HG03469 (cell line): ENCODE results near the gene SLC35F6.
"Not testable (repeated sequence)": the region's sequence is repeated elsewhere in the genome, so short reads cannot be mapped to it uniquely, and the experiment has no call there.

Experiments used
- ATAC-seq: cut with Tn5 transposase; IDR thresholded peaks from one replicate; pipeline ENCODE4 v1.9.1; 2021; ENCODE audit warnings: mild to moderate bottlenecking, moderate library complexity, moderate number of reproducible peaks; ENCODE audit not compliant: unreplicated experiment

SLC35F6 gene

DNA sequence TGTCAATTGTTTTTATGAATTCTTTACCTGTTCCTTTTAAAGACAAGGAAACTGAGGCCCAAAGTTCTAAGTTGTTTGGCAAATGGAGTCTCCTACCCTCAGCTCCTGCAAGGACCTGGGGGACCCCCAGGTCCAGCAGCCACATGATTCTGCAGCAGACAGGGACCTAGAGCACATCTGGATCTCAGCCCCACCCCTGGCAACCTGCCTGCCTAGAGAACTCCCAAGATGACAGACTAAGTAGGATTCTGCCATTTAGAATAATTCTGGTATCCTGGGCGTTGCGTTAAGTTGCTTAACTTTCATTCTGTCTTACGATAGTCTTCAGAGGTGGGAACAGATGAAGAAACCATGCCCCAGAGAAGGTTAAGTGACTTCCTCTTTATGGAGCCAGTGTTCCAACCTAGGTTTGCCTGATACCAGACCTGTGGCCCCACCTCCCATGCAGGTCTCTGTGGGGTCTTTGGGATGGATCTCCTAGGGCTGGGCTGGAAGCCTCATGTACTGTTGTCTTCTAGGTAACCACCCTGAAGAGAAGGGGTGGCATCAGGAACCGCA is 16.2 kb downstream of the SLC35F6 start:
- no peak for ATAC-seq

DNA sequence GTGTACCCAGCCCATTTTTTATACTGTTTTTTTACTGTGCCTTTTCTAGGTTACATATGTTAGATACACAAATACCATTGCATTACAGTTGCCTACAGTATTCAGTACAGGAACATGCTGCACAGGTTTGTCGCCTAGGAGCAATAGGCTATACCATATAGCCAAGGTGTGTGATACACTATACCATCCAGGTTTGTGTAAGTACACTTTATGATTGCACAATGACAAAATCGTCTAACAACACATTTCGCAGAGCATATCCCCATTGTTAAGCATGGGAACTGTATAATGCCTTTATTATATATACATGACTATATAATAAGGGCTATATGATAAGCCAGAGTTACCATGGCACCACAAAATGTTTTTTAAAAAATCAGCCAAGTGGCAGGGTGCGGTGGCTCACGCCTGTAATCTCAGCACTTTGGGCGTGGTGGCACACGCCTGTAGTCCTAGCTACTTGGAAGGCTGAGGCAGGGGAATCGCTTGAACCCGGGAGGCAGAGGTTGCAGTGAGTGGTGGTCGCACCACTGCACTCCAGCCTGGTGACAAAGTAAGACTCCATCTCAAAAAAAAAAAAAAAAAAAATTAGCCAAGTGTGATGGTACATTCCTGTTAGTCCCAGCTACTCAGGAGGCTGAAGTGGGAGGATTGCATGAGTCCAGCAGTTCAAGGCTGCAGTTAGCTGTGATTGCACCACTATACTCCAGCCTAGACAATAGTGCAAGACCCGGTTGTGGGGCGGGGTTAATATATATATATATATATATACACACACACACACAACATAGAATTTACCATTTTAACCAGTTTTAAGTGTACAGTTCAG is 19.0 kb downstream of the SLC35F6 start:
- ATAC-seq: no peak

DNA sequence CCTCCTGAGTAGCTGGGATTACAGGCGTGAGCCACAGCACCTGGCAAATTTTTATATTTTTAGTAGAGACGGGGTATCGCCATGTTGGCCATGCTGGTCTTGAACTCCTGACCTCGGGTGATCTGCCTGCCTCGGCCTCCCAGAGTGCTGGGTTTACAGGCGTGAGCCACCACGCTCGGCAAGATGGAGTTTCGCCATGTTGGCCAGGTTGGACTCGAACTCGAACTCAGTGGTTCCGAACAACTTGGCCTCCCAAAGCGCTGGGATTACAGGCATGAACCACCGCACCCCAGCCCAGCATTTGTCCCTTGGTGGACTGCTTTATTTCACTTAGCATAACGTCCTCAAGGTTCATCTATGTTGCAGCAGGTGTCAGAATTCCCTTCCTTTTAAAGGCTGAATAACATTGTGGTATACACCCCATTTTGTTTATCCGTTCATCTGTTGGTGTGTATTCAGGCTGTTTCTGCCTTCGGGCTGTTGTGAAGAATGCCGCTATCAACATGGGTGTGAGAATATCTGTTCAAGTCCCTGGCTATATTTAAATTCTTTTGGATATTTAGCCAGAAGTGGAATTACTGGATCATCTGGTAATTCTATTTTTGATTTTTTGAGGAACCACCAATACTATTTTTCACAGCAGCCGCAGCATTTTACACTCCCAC is 20.6 kb downstream of the SLC35F6 start:
- no peak for ATAC-seq

DNA sequence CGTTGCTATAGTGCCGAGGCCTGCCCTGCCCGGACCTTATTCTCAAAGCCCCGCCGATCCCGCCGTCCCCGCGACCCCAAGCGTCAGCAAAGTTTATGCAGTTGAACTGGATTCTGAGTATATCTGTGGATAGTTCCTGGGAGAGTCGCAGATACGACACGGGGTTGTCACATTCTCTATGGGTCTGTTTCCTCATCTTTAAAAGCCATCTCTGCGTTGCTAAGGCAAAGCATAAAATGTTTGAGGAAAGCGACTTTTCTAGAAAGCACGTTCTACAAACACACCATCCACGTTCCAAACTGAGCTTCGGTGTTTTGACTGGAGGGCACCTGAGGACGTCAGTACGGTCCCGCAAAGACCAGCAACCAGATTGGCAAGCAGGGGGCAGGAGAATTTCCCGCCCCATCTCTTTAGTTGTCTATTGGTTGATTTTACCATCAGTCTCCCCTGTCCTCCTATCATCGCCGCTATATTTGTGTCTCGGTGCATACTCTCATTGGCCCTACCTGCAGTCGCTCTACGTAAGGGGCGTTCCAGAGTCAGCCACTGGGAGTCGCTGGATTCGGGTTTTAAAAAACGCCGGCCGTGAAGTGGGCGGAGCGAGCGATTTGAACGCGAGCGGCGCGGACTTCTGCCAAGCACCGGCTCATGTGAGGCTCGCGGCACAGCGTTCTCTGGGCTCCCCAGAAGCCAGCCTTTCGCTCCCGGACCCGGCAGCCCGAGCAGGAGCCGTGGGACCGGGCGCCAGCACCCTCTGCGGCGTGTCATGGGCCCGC is 21.5 kb downstream of the SLC35F6 start, which contains the start of gene CENPA:
CENPA (plus strand) TSS at position 626 of the 776 bp plus-strand sequence; CDS start at position 767, 141 bp downstream.
- ATAC-seq: peak; percentile 95

DNA sequence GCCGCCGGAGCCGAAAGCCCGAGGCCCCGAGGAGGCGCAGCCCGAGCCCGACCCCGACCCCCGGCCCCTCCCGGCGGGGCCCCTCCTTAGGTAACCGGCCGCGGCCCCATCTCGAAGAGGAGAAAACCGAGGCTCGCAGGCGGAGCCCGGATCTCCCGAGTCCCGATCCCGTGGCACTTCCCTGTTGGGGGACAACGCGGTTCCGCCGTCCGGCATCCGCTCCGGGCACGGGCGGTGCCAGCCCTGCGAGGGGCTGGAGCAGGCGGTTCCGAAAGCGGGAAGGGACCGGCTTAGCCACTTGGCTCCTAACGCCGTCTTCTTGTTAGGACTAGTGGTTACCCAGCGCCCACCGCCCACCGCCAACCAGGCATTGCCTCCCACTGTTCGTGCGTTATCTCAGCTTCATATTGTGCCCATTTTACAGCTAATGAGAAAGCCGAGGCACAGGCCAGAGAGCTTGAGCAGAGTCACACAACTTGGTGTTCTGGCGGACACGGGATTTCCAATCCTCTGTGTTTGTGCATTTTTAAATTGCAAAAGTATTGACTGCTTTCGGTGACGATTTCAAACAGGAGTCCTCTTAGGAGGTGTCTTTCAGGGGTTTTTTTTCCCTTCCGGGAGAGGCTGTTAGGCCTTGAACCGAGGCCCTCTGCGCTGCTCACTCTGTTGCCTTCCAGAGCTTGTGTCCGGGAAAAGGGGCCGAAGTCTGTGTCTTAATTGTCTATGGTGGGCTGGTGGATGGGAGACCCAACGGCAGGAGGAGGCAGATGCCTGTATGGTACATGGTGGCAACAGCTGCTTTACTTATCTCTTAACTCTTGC is 22.3 kb downstream of the SLC35F6 start:
- ATAC-seq: no peak

DNA sequence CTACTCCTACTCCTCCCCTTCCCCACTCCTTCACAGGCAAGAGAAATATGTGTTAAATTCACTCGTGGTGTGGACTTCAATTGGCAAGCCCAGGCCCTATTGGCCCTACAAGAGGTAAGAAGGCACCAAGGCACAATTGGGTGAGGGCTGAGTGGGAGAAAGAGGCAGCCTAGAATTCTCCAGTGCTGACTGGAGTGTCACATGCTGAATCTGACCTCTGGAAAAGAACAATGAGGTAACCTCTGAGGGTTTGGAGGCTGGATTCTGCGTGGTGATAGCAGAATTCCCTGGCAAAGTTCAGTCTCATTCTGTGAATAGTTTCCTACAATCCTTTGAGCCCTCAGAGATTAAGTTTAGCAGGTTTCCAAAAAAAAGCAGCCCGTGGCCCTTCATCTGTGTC is 28.6 kb downstream of the SLC35F6 start:
- ATAC-seq: no peak

DNA sequence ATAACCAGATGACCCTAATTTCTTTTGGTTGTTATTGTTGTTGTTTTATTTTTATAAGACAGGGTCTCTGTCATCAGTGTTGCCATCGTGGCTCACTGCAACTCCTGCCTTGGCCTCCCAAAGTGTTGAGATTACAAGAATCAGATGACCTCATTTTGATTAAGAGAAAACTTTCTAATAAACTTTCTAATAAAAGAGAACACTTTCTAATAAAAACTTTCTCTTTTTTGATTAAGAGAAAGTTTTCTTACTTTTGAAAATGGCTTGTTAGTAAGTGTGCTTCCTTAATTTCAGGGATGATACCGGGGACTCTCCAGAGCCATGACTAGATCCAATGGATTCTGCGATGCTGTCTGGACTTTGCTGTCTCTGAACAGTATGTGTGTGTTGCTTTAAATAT is 29.4 kb downstream of the SLC35F6 start:
- ATAC-seq: no peak

DNA sequence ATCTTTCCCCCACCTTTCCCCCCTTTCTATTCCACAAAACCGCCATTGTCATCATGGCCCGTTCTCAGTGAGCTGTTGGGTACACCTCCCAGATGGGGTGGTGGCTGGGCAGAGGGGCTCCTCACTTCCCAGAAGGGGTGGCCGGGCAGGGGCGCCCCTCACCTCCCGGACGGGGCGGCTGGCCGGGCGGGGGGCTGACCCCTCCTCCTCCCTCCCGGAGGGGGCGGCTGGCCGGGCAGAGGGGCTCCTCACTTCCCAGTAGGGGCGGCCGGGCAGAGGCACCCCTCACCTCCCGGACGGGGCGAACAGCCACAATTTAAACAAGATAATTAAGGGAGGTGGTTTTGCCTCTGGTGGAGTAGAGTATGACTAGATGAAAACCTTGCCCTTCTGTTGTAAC is 31.1 kb downstream of the SLC35F6 start:
- ATAC-seq: not testable (repeated sequence)

DNA sequence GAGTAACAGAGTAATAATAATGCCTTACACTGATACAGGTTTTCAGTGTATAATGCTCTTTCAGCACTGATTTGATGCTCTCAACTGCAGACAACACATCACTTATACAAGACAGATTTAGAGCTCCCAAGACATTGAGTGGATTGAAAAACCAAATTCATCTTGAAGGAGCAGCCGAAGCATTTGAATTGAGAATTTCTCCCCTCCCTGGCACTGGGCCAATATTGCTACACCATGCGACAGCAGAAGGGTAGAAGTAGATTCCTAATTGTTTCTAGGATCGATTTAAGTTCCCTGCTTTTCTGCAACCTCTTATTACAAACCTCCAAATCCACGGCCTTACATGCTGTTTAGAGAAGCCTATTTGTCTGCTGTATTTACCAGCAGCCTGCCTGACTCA is 37.2 kb downstream of the SLC35F6 start:
- no peak for ATAC-seq

DNA sequence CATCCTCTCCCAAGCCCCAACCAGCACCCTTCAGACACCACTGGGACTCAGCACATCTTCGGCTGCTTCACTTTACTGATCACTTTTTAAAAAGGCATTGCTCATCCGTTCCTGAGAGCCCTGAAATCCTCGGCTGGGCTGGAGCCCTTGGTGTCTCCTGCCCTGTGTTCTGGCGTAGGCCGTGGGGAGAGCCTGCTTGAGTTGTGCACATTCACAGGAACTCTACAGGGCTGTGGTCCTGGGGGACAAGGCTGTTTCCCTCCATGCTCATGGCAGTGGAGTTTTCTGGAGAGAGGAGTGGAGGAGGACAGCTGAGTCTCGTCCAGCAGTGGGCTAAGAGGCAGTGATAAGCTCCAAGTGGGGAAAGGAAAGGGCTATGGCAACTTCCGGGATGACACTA is 37.7 kb downstream of the SLC35F6 start:
- ATAC-seq: no peak

DNA sequence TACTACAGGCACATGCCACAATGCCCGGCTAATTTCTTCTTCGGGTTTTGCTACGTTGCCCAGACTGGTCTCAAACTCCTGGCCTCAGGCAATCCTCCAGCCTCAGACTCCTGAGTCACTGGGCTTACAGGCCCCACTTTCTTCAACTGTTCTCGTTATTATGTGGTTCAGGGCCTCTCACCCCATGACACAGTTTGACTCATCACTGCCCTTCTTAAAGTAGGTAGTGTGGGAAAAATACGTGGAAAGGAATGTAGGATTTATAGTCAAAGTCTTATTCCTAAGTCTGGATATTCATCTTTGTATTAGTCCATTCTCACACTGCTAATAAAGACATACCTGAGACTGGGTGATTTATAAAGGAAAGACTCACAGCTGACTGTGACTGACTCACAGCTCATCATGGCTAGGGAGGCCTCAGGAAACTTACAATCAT is 41.2 kb downstream of the SLC35F6 start:
- no peak for ATAC-seq

DNA sequence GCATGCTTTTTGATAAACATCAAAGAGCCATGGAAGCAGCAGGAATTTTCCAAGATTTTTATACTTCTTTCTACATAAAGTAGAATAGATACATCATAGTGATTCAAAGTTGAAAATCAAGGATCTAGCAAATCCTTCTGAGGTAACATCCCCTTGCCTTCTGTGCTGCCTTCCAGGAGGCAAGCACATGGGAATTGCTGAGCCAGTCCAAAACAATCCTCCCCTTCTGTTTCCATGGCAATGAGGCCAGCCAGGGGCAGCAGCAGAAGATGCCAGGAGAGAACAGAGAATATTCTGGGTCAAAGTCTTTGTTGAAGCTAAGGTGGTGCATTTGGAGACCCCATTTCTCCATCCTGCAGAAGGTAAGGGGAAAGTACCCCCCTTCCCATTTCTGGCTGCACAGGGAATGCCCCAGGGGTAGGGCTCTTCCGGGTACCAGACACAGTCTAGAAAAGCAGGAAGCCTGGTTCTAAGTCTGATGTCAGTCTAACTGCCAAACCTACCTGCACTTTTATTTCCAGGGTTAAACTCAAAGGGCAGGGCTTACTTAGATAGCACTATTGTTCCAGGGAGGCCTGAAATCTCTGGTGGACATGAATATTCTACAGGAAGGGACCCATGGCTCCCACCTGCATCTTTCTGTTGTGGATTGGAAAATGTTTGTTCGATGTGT is 43.8 kb downstream of the SLC35F6 start:
- ATAC-seq: no peak

DNA sequence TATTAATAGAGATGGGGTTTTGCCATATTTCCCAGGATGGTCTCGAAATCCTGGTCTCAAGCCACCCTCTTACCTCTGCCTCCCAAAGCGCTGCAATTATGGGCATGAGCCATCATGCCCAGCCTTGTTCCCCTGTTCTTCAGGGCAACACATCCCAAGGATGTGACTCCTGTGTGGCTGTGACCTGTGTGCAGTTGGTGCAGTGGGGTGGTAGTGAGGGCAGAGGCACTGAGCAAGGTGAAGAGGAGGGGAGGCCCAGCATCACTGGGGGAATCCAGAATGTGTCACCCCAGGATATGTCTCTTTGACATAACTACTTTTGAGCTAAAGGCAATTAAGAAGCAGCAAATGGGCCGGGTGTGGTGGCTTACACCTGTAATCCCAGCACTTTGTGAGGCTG is 45.1 kb downstream of the SLC35F6 start:
- no peak for ATAC-seq

DNA sequence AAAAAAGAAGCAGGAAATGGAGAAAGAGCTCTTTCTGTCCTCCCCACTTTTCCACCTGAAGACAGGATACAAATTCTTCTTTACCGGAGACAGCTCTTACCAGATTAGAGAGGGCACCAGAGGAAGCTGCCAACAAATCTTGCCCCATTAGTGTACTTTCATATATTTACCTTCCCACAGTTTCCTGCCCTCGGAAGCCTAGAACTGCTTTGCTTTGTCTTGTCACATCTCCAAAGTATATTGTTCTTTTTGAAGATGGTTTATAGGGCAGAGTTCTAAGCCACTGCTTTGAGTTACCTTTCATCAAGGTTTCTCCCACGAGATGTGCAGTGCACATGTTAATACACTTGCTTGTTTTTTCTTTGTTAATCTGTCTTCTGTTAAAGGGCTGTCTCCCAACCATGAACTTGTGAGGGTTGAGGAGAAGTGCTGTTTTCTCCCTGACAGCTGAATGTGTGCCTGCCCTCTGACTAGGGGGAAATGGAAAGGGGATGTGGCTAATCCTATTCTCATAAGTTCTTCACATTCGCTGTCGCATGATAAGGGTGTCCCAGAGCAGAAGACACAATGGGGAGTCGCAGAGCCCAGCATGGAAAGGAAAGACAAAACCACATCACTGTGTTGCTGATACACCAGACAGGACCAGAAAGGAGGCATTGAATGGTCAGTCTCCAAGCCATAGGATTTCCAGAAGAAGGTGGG is 45.9 kb downstream of the SLC35F6 start:
- no peak for ATAC-seq

DNA sequence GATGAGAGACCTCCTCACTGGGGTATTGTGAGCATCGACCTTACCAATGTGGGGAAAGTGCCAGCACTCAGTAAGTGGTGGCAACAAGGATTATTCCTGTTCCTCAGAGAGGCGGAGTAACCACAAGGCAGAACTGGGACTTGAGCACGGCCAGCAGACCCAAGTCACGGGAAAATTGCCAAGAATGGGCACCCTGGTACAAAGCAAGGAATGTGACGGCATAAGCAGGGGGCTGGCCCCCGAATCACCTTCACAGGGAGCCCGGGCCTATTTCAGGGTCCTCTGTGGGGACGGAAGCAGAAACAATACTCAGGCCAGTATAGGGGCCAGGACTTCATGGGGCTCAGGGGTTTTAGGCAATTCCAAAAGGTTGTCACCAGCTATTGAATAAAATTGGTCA is 47.2 kb downstream of the SLC35F6 start:
- no peak for ATAC-seq

DNA sequence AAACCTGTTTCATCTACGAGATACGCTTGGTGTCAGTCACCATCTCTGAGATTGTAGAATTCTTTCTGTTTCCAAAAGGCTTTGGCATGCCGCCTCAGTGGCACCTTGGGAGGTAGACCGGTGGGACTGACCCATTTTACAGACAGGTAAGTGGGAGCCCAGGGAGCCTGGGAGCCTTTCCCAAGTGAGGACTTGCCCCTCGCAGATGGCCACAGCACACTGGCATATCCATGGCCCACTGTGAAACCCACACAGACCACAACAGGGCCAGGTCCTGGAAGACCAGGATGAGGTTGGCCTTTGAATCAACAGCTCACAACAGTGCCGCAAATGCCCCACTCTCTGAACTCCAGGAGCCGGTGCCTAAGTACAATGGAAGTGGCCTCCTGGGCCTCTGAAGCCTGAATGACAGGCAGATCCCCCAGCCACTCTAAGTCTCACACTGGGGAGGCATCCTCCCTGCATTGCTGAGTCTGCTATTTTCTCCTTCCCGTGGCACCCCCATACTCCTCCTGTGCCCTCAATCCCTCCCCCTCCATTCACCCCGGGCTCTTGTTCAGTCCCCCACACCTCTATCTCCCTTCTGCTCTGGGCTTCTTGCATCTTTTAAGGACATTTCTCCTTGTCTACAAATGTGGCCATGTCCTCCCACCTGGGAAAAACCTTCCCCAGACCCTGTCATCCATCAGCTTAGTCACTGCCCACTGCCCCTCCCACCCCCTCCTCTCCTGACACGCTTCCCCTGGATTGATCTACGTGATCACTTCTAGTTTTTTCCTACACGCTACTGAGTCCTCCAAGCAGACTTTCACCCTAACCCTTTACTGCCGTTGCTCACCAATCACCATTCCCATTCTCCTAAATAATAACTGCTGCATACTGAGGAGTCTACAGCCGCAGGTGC is 48.0 kb downstream of the SLC35F6 start:
- no peak for ATAC-seq

DNA sequence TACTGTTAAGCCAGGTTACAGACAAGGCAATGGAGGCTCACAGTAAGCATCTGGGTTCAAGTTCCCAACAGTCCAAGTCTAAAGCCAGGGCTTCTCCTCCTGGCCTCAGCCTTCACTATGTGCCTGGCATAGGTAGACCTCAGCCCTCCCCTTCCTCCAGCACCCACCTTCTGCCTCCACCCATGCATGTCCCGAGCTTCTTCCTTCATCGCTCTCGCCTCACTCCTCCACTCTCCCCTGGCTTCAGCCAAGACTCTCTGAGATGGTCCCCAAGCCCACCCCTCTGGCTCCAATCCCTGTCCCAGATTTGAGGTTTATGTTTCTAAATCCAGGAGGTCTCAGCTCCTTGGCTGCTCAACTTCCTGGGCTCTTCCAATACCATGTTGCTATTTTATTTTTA is 48.6 kb downstream of the SLC35F6 start:
- ATAC-seq: no peak
